ENCODE measurements around the gene CNIH3. TPM values are rescaled to one million over a fixed set of nuclear protein-coding genes. Genes with fewer than 3 reads are reported as not detected.

CNIH3 gene
- total and polyA plus RNA-seq, 2 donors (not counting 3 experiments of a cell fraction or from before 2014, with no cell fraction given): 1.3 to 2.5 TPM

DNA sequence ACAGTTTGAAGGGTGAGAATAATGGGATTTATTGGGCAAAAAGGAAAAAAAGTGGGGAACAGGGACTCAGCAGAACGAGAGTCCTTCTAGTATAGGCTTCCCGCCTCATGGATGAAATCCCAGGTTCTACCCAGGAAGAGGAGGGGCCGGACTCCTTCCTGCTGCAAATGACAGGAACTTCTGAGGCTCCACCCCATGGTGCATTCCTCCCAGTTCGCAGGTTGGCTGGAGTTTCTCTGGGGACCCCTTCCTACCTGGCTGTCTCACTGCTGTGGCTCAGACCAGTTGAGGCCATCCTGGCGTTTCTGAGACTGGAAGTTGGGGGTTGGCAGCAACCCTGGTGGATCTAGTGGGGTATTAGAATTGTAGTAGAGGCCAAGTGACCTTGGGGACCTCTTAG is 27.5 kb downstream of the CNIH3 start:
- ChIA-PET POLR2A (no interaction called here), CTCF (interaction anchor here (1.0 to 1.7 kb wide), 7 partner anchors 11 to 208 kb away, joined by 3 to 20 read pairs (median 5); no protein-coding TSS in a partner anchor)
- BruUV-seq (replicated peaks): no TSS peak
- DNase-seq (ENCODE audit: low read depth, low spot score) (no peak), FAIRE-seq (no peak)
- Histone ChIP-seq H3K9me3 (replicated peaks; ENCODE audit: control insufficient read depth, insufficient read depth, low read length) (no peaks in the 10 kb centered on the region), H3K27ac (ENCODE audit: insufficient read depth, low read depth, low read length) (no peak overlapping the region), H3K27me3 (ENCODE audit: control insufficient read depth in 2 of 2, insufficient read depth in 2 of 2, low read length in 2 of 2) (no peaks in the 10 kb centered on the region), H3K9me1 (replicated peaks; ENCODE audit: control insufficient read depth, extremely low read depth, insufficient read depth, low read length) (no peaks in the 10 kb centered on the region), H3K79me2 (ENCODE audit: control insufficient read depth, insufficient read depth, low read length) (no peaks in the 10 kb centered on the region), H4K20me1 (replicated peaks; ENCODE audit: control insufficient read depth, extremely low read depth, insufficient read depth, low read length) (no peaks in the 10 kb centered on the region), H3K36me3 (ENCODE audit: control insufficient read depth in 2 of 2, extremely low read depth in 1 of 2, insufficient read depth in 2 of 2, low read length in 2 of 2) (no peaks in the 10 kb centered on the region), H3K4me3 (replicated peaks in 1 of 3; ENCODE audit: insufficient read depth in 1 of 3, low read depth in 1 of 3, low read length in 3 of 3) (no peak overlapping the region), H2AFZ (ENCODE audit: low read depth, low read length) (no peak overlapping the region), H3K4me1 (ENCODE audit: control insufficient read depth, extremely low read depth, insufficient read depth, low read length) (peaks cover 3% of the 10 kb centered on the region), H3K9ac (replicated peaks; ENCODE audit: extremely low read depth, insufficient read depth, low read length) (no peak overlapping the region), H3K4me2 (ENCODE audit: insufficient read depth, low read length) (no peak overlapping the region)
- intact Hi-C loops (cut with micrococcal nuclease) (loop anchor here (1.0 kb wide), 3 partner anchors 20 to 208 kb away; no protein-coding TSS in a partner anchor), dilution Hi-C loops (cut with MboI; ENCODE audit: extremely low pct_ligation_motif_present, low sequenced_read_pairs) (no loop called here)
- no peak for TF ChIP-seq GATA2 (IDR thresholded peaks at IDR 0.05; ENCODE audit: insufficient read depth, insufficient read length, low read depth, low read length)
- no peak for TF ChIP-seq POLR2A (IDR thresholded peaks at IDR 0.05; ENCODE audit: low read depth, low read length)
- no peak for TF ChIP-seq MYC (IDR thresholded peaks at IDR 0.05; ENCODE audit: low read depth, low read length)
- TF ChIP-seq, protein P1, sequence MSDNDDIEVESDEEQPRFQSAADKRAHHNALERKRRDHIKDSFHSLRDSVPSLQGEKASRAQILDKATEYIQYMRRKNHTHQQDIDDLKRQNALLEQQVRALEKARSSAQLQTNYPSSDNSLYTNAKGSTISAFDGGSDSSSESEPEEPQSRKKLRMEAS (IDR thresholded peaks at IDR 0.05; ENCODE audit: insufficient read depth, insufficient read length): no peak
- no peak for TF ChIP-seq FOS (IDR thresholded peaks at IDR 0.05; ENCODE audit: borderline replicate concordance, insufficient read depth, low read length)
- TF ChIP-seq JUN (IDR thresholded peaks at IDR 0.05; ENCODE audit: borderline replicate concordance, insufficient read depth, insufficient read length, low read depth): no peak
- no peak for TF ChIP-seq EZH2 (IDR thresholded peaks at IDR 0.05; ENCODE audit: borderline replicate concordance, low read depth, low read length, severe bottlenecking)
- TF ChIP-seq, protein P2, sequence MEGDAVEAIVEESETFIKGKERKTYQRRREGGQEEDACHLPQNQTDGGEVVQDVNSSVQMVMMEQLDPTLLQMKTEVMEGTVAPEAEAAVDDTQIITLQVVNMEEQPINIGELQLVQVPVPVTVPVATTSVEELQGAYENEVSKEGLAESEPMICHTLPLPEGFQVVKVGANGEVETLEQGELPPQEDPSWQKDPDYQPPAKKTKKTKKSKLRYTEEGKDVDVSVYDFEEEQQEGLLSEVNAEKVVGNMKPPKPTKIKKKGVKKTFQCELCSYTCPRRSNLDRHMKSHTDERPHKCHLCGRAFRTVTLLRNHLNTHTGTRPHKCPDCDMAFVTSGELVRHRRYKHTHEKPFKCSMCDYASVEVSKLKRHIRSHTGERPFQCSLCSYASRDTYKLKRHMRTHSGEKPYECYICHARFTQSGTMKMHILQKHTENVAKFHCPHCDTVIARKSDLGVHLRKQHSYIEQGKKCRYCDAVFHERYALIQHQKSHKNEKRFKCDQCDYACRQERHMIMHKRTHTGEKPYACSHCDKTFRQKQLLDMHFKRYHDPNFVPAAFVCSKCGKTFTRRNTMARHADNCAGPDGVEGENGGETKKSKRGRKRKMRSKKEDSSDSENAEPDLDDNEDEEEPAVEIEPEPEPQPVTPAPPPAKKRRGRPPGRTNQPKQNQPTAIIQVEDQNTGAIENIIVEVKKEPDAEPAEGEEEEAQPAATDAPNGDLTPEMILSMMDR (IDR thresholded peaks at IDR 0.05; ENCODE audit: extremely low read depth in 1 of 2, insufficient read depth in 1 of 2, low read depth in 1 of 2, low read length in 2 of 2): no peak

Data from endothelial cell of umbilical vein (primary cell).